Heart left ventricle (tissue), 13 donors: ENCODE data around the gene SLC25A21.

ENCODE experiments used
- CTCF ChIP-seq, 12 donors: fragments of 200-600 bp; sonication (generic) in 4 of 12; IDR thresholded peaks; one replicate each; pipeline versions ENCODE4 v1.5.0 to v1.8.0; 2018 to 2022; ENCODE audit warnings: antibody characterized with exemption in 12 of 12, mild to moderate bottlenecking in 5 of 12
- POLR2A ChIP-seq, 2 donors: fragments of 450-650 bp; IDR thresholded peaks; one replicate each; pipeline ENCODE4 v1.6.1; 2017; ENCODE audit warnings: antibody characterized with exemption in 2 of 2, mild to moderate bottlenecking in 2 of 2, moderate library complexity in 2 of 2
- donor health status: ischemic (EF 13 %, LVEDD 7.1; RV severe dilation, severe dysfunction).
- donor health status: DM: no; HTN: yes; CAD: no.
- donor health status: DM: no; HTN: no; CAD: no.
- donor health status: ischemic (EF 25% LVEDD 6.9; RV normal size, moderate dysfunction).
- donor health status: ischemic (EF 25% LVEDD 5.7; RV mildly dilated, moderate dysfunction).
- donor health status: ischemic (EF 35%, LVEDD 5.7; RV mildly dilated, moderate dysfunction).
- donor health status: nonischemic (EF 11% LVEDD 7.7; RV severe dilation, severe dysfunction).
- donor health status: DM: yes; HTN: yes; CAD: no.
- donor health status: PGD.
- donor health status: ischemic (EF 29% LVEDD 5.4; RV normal size, mild dysfunction).
- donor health status: nonischemic (EF 23%, LVEDD 6.1; RV moderate dilation, normal function).

- TF ChIP-seq POLR2A (IDR thresholded peaks at IDR 0.05): no peak
- no peak for TF ChIP-seq CTCF (IDR thresholded peaks at IDR 0.05)
Measured at GRCh38 chr14:37063467-37064240, 108.8 kb downstream of the SLC25A21 start.
